ENCODE results near the gene ANKRD16. TPM values are rescaled to one million over a fixed set of nuclear protein-coding genes. Genes with fewer than 3 reads are reported as not detected.
A peak's percentile ranks its signal among the peaks of the same experiment; 100 is the strongest.
"Not testable (repeated sequence)": the region's sequence is repeated elsewhere in the genome, so short reads cannot be mapped to it uniquely, and the experiment has no call there.

The ANKRD16 gene
- 1 to 10 TPM; 2.8 to 4.2 TPM for total RNA-seq
- long read RNA-seq = 0 reads

DNA sequence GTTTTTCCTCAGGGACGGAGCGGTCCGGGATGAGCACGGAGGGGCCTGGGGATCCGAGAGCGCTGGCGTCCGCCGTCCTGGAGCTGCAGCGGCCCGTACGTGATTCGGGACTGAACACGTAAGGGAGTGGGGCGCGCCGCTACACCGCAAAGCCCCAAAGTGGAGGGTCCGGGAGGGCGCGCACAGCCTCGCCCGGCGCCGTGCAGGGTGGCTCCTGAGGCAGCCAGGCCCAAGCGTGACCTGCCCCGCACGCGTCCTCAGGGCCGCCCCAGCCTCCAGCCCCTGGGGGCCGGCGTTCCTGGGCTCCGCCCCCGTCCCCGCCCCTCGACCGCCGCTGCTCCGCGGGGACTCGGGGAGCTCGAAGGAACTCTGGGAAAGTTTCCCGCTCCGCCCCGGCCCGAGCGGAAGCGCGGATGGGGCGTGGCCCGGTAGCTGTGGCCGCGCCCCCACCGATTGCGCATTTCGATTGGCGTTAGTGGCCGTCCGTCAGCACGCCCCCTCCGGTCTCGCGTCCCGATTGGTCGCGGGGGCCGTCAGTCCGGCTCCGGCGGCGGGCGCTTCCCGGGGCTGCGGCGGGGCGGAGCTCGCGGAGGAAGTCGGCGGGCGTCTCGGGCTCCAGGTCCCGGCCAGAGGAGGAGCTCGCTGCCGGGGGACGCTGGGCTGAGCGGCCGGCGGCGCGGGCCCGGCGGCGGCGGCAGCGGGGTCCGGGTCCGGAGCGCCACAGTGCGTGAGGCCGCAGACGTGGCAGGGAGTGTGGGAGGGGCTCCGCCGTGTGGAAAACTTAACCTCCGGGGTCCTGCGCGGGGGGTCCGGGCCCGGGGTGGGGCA, at the start of gene ANKRD16, which contains the start of gene FBH1:
TSS of gene ANKRD16 (minus strand) at position 270 of the 828 bp plus-strand sequence. CDS start 539 bp downstream, outside the sequence.
TSS of gene FBH1 (plus strand) at position 620 of the 828 bp plus-strand sequence. CDS start at position 723, 103 bp downstream.
- ATAC-seq (peak; percentile 94 to 97), DNase-seq (peak; percentile 98)
- intact Hi-C loops (cut with DNase I) = loop anchor here in 1 of 2 donors (5.0 kb wide), 1 partner anchor 78 kb away; the partner anchor contains the start of gene GDI2

DNA sequence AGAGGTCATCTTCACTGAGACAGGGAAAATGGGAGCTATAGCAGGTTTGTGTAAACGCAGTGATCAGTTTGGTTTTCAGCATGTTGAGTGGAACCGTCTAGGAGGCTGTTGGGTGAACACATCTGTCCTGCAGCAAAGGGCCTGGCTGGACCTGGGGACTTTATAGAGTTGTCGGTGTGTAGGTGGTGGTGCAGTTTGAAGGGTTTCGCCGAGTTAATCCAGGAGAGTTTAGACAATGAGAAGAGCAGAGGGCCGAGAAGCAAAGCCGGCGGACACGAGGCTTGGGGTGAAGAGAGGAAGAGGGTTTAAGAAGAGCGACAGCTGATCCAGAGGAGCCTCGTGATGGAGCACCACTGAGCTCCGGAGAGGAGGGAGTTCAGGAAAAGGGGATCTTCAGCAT, 48.6 kb upstream of the ANKRD16 start:
- intact Hi-C loops (cut with DNase I) = no loop called here
- ATAC-seq = no peak
- no peak for DNase-seq

DNA sequence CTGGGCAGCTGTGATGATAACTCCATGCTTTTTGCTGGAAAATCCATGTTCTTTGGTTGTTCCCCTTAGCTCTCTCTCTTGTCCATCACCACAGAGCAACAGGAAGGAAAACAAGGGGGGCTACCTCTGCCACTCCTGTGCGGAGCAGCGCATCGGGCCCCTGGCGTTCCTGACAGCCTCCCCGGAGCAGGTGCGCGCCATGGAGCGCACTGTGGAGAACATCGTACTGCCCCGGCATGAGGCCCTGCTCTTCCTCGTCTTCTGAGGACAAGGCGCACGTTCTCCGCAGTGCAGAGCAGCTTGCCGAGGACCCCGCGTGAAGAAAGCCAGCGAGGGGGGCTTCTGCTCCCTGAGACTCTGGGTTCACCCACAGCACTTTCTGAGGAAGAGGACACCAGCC, 47.3 kb upstream of the ANKRD16 start:
- intact Hi-C loops (cut with DNase I) = no loop called here
- DNase-seq (no peak), ATAC-seq (no peak)

DNA sequence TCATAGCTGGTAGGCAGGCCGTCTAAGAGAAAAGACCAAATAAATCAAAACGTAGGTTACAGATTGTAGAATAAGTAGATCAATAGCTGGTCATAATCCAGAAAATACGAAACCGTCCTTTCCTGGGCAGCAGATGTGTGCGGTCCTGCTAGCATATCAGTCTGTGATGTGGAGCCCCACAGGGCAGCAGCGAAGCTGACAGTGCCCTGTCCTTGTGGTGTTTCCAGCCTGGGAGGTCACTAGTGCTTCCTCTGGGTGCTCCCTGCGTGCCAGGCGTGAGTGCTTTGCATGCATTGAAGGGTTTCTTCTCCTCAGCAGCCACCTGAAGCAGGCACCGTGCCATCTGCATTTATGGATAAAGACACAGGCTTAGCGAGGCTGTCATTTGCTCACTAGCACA, 45.9 kb upstream of the ANKRD16 start:
- ATAC-seq (peak; percentile 15 to 42), DNase-seq (no peak)
- intact Hi-C loops (cut with DNase I) = no loop called here

DNA sequence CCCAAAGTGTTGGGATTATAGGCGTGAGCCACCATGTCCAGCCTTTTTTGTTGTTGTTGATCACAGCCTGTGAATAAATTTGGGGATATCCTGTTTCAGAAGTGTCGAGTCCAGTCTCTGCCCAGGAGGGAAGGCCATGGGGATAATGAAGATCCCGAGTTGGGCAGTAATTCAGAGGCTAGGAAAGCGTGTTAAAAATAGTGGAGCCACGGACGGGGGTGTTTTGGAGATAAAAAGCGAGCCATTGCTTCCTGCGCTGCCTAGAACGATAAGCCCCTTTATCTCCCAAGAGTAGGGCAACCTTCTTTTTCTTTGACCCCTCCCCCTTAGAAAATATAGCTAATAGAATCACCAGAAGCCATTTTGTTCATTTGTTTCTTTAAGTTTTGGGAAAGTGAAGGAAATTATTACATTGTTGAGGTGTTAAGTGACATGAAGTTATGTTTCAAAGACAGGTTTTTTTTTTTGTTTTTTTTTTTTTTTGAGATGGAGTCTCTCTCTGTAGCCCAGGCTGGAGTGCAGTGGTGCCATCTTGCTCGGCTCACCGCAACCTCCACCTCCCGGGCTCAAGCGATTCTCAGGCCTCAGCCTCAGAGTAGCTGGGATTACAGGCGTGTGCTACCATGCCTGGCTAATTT, 44.3 kb upstream of the ANKRD16 start:
- ATAC-seq (no peak), DNase-seq (no peak)
- intact Hi-C loops (cut with DNase I) = no loop called here

DNA sequence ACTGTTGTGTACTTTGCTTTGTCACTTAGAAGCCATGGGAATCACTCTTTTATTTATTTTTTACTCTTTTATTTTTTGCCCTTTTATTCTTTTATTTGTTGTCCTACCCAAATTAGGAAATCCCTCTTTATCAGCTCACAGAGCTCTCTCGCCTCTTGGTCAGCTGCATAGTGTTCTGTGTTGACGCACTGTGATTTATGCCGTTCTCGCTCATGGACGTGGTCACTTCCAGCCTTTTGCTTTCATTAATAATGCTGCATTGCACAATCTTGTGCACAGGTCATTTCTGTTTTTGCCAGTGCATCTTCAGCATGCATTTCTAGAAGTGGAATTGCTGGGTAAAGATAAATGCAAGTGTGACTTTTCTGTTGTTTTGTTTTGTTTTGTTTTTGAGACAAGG, 42.7 kb upstream of the ANKRD16 start:
- no peak for ATAC-seq
- intact Hi-C loops (cut with DNase I) = no loop called here
- no peak for DNase-seq

DNA sequence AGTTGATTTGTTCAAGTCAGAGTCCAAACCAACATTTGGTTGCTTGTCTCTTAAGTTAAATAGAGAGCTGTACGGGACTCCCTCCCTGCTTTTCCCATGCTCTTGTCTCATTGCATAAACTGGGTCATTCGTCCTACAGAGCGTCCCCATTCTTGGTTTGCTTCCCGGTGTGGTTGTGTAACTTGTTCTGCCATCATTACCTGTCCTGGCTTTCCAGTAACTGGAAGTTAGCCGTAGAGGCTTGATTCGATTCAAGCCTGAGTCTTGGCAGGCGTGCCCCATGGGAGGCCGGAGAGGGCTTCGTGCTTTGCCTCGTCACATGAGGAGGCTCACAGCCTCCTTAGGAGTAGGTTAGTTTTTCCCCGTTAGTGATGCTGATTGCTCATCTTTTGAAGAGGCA, 40.6 kb upstream of the ANKRD16 start:
- DNase-seq (no peak), ATAC-seq (no peak)
- intact Hi-C loops (cut with DNase I) = no loop called here

DNA sequence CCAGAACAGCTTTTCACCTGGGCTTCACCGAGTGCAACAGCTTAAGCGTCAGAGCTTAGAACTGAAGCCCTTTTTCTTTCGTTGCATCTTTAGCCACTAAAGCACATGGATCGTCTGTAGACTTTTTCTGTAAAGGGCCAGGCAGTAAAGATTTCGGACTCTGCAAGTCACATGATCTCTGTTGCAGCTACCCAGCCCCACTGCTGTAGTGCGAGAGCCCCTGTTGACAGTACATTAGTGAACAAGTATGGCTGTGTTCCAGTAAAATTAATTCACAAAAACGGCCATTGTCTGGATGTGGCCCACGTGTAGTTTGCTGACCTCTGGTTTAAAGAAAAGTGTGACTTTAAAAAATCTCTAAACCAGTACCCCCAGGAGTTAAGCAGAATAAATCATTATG, 39.7 kb upstream of the ANKRD16 start:
- ATAC-seq (no peak), DNase-seq (no peak)
- intact Hi-C loops (cut with DNase I) = no loop called here

DNA sequence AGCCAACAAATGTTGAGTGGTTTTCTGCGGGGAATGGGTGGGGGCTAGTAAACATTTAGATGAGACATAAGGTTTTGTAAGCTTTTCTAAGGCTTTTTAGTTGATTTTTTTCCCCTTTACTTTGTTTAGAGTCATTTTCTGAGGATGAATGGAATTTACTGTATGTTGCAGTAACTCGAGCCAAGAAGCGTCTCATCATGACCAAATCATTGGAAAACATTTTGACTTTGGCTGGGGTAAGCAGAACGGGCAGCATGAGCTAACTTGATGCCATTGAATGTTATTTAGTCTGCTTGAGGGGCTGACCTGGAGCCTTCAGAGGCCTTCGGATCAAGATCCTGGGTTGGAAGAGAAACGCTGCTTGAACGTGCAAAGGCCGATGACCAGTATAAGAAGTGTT, 37.6 kb upstream of the ANKRD16 start:
- intact Hi-C loops (cut with DNase I) = no loop called here
- DNase-seq = no peak
- ATAC-seq = no peak

DNA sequence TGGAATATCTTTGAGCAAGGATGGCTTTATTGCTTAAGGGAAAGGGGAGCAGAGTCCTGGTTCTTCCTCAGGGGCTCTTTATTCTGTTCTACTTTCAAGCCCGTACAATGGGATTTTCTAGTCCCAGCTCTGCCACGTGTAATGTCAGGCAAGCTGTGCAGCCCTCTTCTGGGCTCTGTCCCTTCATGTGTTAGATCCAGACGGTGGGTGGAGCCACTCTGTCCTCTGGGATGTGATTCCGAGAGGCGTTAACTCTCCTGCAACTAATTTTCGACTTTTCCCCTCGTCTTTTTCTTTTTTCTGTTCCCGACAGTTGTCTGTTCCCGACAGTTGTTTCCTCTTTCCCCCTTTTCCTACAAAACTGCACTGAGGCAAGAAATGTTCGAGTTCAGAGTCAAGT, 35.2 kb upstream of the ANKRD16 start:
- DNase-seq (no peak), ATAC-seq (no peak)
- intact Hi-C loops (cut with DNase I) = no loop called here

DNA sequence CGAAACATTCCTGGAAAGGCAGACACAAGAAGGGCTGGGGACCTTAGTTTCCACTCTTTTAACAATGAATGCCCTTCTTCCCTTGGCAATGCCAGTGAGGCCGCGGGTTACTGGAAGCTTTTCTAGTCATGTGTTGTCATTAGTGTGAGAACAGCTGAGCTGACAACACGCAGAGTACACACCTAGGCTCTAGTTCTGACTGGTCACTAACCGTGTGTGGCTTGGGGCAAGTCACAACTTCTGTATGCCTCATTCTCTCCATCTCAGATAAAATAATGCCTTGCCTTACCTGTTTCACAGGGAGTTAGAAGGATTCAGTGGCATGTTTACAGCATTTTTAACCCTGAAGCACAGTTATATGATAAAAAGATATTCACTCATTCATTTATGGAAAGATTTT, 32.1 kb upstream of the ANKRD16 start:
- intact Hi-C loops (cut with DNase I) = no loop called here
- ATAC-seq (no peak), DNase-seq (no peak)

DNA sequence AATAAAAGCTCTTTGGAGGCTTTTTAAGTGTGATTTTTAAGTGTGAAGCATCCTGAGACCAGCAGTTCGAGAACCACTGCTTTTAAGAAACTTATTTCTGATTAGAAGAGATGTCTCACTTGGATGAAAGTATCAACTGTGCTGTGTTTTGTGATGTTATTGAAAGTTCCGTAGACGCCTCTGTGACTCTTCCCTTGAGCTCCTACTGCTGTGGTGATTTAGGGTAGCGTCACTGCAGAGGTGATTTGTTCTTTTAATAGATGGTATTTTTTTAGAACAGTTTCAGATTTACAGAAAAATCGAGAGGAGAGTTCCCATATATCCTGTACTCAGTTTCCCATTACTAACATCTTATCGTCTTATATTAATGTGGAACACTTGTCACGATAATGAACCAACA, 29.9 kb upstream of the ANKRD16 start:
- DNase-seq (no peak), ATAC-seq (no peak)
- intact Hi-C loops (cut with DNase I) = no loop called here

DNA sequence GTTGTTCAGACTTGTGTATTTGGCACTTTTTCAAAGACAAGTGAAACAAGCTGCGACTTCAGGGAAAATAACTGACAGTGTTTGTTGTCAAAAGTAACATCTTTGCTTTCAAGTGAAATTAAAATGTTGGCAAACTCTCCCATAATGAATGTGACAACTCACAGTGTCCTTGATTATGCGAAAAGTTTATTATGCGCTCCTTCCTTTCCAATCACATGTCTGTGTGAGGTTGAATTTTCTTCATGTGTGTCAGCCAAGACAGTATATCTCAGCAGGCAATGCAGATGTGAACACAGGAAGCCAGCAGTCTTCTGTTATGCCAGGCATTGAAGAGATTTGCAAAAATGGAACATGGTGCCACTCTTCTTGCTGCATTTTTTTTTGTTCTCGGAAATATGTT, 29.1 kb upstream of the ANKRD16 start:
- ATAC-seq = no peak
- intact Hi-C loops (cut with DNase I) = no loop called here

DNA sequence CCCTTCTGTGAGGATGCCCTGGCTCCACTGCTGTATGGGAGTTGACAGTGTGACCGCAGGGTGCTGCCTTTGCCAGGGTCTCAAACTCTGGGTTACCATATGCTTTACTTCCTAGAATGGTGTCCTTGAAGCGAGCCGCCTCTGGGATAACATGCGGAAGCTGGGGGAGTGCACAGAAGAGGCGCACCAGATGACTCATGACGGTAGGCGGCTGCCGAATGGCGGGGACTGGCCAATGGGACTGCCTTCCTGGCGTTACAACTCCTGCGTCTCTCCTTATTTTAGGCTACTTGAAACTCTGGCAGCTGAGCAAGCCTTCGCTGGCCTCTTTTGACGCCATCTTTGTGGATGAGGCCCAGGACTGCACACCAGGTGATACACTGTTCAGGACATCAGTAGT, 27.6 kb upstream of the ANKRD16 start:
- DNase-seq (no peak), ATAC-seq (no peak)
- intact Hi-C loops (cut with DNase I) = no loop called here

More for the DNA sequence above, 29.1 kb upstream of the ANKRD16 start:
- DNase-seq = no peak

DNA sequence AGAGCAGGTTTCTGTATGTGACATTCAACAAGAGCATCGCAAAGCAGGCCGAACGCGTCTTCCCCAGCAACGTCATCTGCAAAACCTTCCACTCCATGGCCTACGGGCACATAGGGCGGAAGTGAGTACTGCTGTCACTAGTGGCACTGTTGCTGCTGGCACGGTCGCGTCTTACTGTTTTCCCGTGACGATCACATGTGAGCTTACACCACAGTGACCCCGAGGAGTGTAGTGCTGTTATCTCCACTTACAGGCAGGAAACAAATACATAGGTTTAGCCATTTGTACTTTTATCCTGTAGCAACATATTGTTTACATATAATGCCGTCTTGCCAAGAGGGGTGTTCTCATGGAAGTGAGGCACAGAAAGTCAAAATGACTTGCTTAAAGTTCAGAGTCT, 25.8 kb upstream of the ANKRD16 start:
- no peak for ATAC-seq
- intact Hi-C loops (cut with DNase I) = no loop called here

DNA sequence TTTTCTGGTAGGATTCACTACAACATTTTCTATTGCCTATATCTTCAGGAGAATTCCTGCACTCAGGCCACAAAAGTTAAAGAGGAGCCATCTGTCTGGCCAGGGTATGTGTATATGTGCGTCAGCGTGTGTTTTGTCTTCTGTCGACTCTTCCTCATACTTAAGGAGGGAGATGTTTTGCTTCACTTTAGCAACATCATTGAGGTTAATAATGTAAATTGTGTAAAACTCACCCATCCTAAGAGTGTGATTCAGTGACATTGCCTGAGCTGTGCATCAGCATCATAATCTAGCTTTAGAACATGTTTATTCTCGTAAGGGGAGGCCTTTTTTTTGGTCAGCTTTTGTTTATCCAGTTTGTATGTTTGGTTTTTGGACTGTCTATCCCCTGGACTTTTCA, 24.0 kb upstream of the ANKRD16 start:
- intact Hi-C loops (cut with DNase I) = no loop called here
- DNase-seq (no peak), ATAC-seq (no peak)

More for the DNA sequence above, 25.8 kb upstream of the ANKRD16 start:
- no peak for DNase-seq

DNA sequence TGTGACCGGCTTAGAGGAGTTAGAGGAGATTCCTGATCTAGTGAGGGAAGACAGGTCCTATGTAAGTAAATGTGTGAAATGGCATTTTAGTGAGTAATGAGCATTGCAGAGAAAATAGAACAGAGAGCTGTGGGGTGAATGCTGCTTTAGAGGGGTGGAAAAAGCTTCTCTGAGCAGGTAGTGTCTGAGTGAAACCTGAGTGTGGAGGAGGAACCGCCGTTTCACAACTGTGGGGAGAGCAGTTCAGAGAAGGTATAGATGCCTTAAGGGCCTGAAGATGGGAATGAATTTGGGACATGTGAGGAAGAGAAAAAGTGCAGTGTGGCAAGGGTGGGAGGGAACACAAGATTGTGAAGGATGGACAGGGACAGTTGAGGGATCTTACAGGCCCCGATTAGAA, 22.0 kb upstream of the ANKRD16 start:
- ATAC-seq (no peak), DNase-seq (no peak)
- intact Hi-C loops (cut with DNase I) = no loop called here

DNA sequence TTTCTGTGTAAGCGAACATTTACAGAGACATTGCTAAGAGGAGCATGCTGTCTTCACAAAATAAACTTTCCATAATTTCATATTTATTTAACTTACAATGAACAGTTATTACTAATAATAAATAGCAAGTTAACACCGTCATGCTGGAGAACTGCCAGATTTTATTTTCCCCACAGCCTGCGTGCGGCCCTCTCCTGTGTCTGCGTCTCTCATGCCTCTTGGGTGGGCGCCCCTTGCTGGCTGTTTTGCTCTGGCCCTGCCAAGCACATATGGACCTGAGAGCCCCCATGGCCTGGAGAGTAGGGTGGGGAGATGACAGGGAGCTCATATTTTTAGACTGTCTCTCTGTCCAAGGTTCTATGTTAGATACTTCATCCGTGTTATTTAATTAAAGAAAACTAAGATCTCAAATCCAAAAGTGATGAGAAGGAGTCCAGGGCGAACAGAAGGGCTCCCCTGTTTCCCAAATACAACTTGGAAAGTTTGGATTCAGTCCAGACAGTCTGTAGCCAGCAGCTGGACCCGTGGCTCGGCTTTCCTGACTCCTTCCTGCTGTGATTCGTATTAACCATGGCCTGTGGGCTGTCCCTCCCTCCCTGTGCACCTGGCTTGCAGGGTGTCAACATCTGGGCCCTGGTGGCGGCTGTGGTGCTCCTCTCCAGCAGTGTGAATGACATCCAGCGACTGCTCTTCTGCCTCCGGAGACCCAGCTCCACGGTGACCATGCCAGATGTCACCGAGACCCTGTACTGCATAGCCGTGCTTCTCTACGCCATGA, 20.8 kb upstream of the ANKRD16 start:
- ATAC-seq (peak in 1 of 2 donors; percentile 41), DNase-seq (no peak)

DNA sequence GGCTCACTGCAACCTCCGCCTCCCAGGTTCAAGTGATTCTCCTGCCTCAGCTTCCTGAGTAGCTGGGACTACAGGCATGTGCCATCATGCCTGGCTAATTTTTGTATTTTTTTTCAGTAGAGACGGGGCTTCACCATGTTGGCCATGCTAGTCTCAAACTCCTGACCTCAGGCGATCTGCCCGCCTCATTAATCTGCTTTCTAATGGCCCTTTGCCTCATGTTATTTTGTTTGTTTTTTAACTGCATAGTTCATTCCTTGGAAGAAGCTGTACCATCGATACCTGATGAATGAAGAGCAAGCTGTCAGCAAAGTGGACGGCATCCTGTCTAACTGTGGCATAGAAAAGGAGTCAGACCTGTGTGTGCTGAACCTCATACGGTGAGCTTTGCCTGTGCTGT, 19.0 kb upstream of the ANKRD16 start:
- ATAC-seq; intact Hi-C loops (cut with DNase I); DNase-seq: not testable (repeated sequence)

More for the DNA sequence above, 20.8 kb upstream of the ANKRD16 start:
- intact Hi-C loops (cut with DNase I) = no loop called here

DNA sequence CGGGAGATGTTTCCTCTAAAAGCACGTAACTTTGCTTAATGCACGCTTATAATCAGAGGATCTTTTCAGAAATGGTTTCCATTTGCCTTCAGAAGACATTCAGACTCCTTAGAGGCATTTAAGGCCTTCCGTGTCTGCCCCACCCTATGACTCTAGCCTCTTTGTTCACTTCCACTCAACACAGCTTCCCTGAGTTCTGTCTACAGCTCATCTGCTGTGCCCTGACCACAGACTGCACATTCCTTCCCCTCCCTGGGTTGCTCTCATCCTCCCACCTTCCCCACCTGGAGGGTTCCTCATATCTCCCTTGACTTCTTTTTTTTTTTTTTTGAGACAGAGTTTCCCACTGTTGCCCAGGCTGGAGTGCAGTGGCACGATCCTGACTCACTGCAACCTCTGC, 17.0 kb upstream of the ANKRD16 start:
- intact Hi-C loops (cut with DNase I) = no loop called here
- DNase-seq = no peak
- ATAC-seq = no peak
